Measurements from ENCODE around the gene C11orf24. TPM values are rescaled to one million over a fixed set of nuclear protein-coding genes. Genes with fewer than 3 reads are reported as not detected.
"Not testable (repeated sequence)": the region's sequence is repeated elsewhere in the genome, so short reads cannot be mapped to it uniquely, and the experiment has no call there.

Gene C11orf24
- total and polyA plus RNA-seq, 10 of the 15 experiments (the other 5 are each of a cell fraction or from before 2014, with no cell fraction given), result 4.3 to 104 (median 41.4) TPM

DNA sequence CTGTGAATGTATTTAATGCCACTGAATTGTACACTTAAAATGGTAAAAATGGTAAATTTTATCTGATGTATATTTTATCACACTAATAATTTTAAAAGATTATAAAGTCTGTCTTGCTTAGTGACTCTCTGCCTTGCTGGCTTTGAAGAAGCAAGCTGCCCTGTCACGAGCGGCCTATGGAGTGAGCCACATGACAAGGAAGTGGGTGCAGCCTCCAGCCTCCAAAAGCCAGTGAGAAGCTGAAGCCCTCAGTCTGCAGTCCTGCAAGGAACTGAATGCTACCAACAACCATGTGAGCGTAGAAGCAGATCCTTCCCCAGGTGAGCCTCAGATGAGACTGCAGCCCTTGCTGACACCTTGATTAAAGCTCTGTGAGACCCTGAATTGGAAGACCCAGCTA is 20.0 kb downstream of the C11orf24 start:
- WGBS (ENCODE audit: insufficient coverage, insufficient replicate concordance, low lambda C conversion rate, missing lambda C conversion rate), result 100% methylated on average over 3 of the region's 3 CpGs
- H3K9ac ChIP-seq (ENCODE audit: control insufficient read depth, insufficient read depth, low read length), result no peak overlapping the region
- no peaks in the 10 kb centered on the region for H4K20me1 ChIP-seq (ENCODE audit: control insufficient read depth, insufficient read depth)
- ChIA-PET POLR2A (no interaction called here), CTCF (interaction anchor here (1.0 to 3.4 kb wide), 3 partner anchors 27 to 46 kb away, joined by 3 to 33 read pairs (median 4); no protein-coding TSS in a partner anchor), SMC1A (ENCODE audit: uncharacterized antibody, unreplicated experiment) (interaction anchor here (1.2 to 2.0 kb wide), 4 partner anchors 9 to 199 kb away, joined by 3 to 7 read pairs (median 6); no protein-coding TSS in a partner anchor), RAD21 (ENCODE audit: unreplicated experiment) (interaction anchor here (1.3 kb wide), 1 partner anchor 15 kb away, joined by 4 read pairs; no protein-coding TSS in a partner anchor)
- H3K79me2 ChIP-seq (ENCODE audit: control insufficient read depth, insufficient read depth, low read length), result no peaks in the 10 kb centered on the region
- H3K4me1 ChIP-seq (ENCODE audit: control insufficient read depth, insufficient read depth, low read length), result no peaks in the 10 kb centered on the region
- BruUV-seq (replicated peaks), result no TSS peak
- FAIRE-seq (no peak), DNase-seq (ENCODE audit: low read depth, low spot score) (no peak), ATAC-seq (no peak)
- H3K4me2 ChIP-seq (ENCODE audit: control insufficient read depth, insufficient read depth), result no peak overlapping the region
- TF ChIP-seq ZNF274 (IDR thresholded peaks at IDR 0.05; ENCODE audit: insufficient read depth, insufficient read length) (no peak), POLR2AphosphoS2 (IDR thresholded peaks at IDR 0.05; ENCODE audit: low read depth, low read length) (no peak), CEBPB (IDR thresholded peaks at IDR 0.05; ENCODE audit: borderline replicate concordance in 1 of 2, low read depth in 2 of 2, low read length in 2 of 2) (no peak)
- TF ChIP-seq, protein P1, sequence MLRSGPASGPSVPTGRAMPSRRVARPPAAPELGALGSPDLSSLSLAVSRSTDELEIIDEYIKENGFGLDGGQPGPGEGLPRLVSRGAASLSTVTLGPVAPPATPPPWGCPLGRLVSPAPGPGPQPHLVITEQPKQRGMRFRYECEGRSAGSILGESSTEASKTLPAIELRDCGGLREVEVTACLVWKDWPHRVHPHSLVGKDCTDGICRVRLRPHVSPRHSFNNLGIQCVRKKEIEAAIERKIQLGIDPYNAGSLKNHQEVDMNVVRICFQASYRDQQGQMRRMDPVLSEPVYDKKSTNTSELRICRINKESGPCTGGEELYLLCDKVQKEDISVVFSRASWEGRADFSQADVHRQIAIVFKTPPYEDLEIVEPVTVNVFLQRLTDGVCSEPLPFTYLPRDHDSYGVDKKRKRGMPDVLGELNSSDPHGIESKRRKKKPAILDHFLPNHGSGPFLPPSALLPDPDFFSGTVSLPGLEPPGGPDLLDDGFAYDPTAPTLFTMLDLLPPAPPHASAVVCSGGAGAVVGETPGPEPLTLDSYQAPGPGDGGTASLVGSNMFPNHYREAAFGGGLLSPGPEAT (IDR thresholded peaks at IDR 0.05; ENCODE audit: low read depth), result no peak
- TF ChIP-seq, protein P2, sequence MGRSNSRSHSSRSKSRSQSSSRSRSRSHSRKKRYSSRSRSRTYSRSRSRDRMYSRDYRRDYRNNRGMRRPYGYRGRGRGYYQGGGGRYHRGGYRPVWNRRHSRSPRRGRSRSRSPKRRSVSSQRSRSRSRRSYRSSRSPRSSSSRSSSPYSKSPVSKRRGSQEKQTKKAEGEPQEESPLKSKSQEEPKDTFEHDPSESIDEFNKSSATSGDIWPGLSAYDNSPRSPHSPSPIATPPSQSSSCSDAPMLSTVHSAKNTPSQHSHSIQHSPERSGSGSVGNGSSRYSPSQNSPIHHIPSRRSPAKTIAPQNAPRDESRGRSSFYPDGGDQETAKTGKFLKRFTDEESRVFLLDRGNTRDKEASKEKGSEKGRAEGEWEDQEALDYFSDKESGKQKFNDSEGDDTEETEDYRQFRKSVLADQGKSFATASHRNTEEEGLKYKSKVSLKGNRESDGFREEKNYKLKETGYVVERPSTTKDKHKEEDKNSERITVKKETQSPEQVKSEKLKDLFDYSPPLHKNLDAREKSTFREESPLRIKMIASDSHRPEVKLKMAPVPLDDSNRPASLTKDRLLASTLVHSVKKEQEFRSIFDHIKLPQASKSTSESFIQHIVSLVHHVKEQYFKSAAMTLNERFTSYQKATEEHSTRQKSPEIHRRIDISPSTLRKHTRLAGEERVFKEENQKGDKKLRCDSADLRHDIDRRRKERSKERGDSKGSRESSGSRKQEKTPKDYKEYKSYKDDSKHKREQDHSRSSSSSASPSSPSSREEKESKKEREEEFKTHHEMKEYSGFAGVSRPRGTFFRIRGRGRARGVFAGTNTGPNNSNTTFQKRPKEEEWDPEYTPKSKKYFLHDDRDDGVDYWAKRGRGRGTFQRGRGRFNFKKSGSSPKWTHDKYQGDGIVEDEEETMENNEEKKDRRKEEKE (IDR thresholded peaks at IDR 0.05), result no peak
- intact Hi-C loops (cut with micrococcal nuclease; ENCODE audit: unreplicated experiment), result no loop called here
- H3K36me3 ChIP-seq (ENCODE audit: control insufficient read depth in 2 of 2, insufficient read depth in 2 of 2, low read length in 1 of 2), result no peaks in the 10 kb centered on the region
- H3K4me3 ChIP-seq, result no peak overlapping the region
- H2AFZ ChIP-seq (ENCODE audit: control insufficient read depth, low read depth, low read length), result no peak overlapping the region
- no peaks in the 10 kb centered on the region; a peak in 1 of 4 replicates for H3K27me3 ChIP-seq (replicated peaks in 1 of 2; ENCODE audit: control insufficient read depth in 2 of 2, insufficient read depth in 2 of 2, low read length in 1 of 2)
- no peak overlapping the region for H3K27ac ChIP-seq (ENCODE audit: control insufficient read depth, insufficient read depth)
- in situ Hi-C loops (cut with MboI), result no loop called here
- H3K9me3 ChIP-seq (replicated peaks; ENCODE audit: control insufficient read depth, insufficient read depth, low read length), result peaks cover 3% of the 10 kb centered on the region; the same call in 1 of the 3 replicates

DNA sequence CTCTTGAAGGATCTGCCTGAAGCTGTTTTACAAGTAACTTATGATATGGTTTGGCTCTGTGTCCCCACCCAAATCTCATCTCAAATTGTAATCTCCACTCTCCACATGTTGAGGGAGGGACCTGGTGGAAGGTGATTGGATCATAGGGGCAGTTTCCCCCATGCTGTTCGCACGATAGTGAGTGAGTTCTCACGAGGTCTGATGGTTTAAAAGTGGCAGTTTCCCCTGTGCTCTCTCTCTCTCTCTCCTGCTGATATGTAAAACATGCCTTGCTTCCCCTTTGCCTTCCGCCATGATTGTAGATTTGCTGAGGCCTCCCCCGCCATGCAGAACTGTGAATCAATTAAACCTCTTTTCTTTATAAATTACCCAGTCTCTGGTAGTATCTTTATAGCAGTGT is 26.9 kb downstream of the C11orf24 start:
- SMC1A ChIA-PET (ENCODE audit: uncharacterized antibody, unreplicated experiment); H4K20me1 ChIP-seq (ENCODE audit: control insufficient read depth, insufficient read depth); H3K27ac ChIP-seq (ENCODE audit: control insufficient read depth, insufficient read depth); DNase-seq (ENCODE audit: low read depth, low spot score); H3K4me2 ChIP-seq (ENCODE audit: control insufficient read depth, insufficient read depth); H3K36me3 ChIP-seq (ENCODE audit: control insufficient read depth in 2 of 2, insufficient read depth in 2 of 2, low read length in 1 of 2); BruUV-seq (replicated peaks); H3K4me1 ChIP-seq (ENCODE audit: control insufficient read depth, insufficient read depth, low read length); H2AFZ ChIP-seq (ENCODE audit: control insufficient read depth, low read depth, low read length); H3K27me3 ChIP-seq (replicated peaks in 1 of 2; ENCODE audit: control insufficient read depth in 2 of 2, insufficient read depth in 2 of 2, low read length in 1 of 2); H3K79me2 ChIP-seq (ENCODE audit: control insufficient read depth, insufficient read depth, low read length); FAIRE-seq; H3K9me3 ChIP-seq (replicated peaks; ENCODE audit: control insufficient read depth, insufficient read depth, low read length); RAD21 ChIA-PET (ENCODE audit: unreplicated experiment); ATAC-seq; intact Hi-C loops (cut with micrococcal nuclease; ENCODE audit: unreplicated experiment); H3K4me3 ChIP-seq; in situ Hi-C loops (cut with MboI); H3K9ac ChIP-seq (ENCODE audit: control insufficient read depth, insufficient read depth, low read length): not testable (repeated sequence)
- 64% methylated on average over 5 of the region's 5 CpGs for WGBS (ENCODE audit: insufficient coverage, insufficient replicate concordance, low lambda C conversion rate, missing lambda C conversion rate)
- ChIA-PET POLR2A (interaction anchor here (0.9 kb wide), 1 partner anchor 27 kb away, joined by 3 read pairs; no protein-coding TSS in a partner anchor), CTCF (interaction anchor here (1.1 kb wide), 1 partner anchor 13 kb away, joined by 3 read pairs; no protein-coding TSS in a partner anchor)
